HUES64 (cell line): ENCODE measurements around the gene HYCC1.
"Not testable (repeated sequence)": the region's sequence is repeated elsewhere in the genome, so short reads cannot be mapped to it uniquely, and the experiment has no call there.

Experiments used
- H3K27ac ChIP-seq: 2 replicates; pipeline ENCODE4 v1.7.0; 2013; ENCODE audit warnings: low read depth, low read length, inconsistent platforms
- H3K27me3 ChIP-seq: 2 replicates; pipeline ENCODE4 v1.6.1; 2013; ENCODE audit warnings: mild to moderate bottlenecking, low read length; ENCODE audit not compliant: insufficient read depth
- H3K36me3 ChIP-seq: 2 replicates; pipeline ENCODE4 v1.6.1; 2013; ENCODE audit warnings: mild to moderate bottlenecking, low read length; ENCODE audit not compliant: insufficient read depth
- H3K4me1 ChIP-seq: 2 replicates; pipeline ENCODE4 v1.6.1; 2013; ENCODE audit warnings: mild to moderate bottlenecking, low read length, moderate library complexity; ENCODE audit not compliant: insufficient read depth
- H3K4me3 ChIP-seq: 2 replicates; pipeline ENCODE4 v1.5.1; 2013; ENCODE audit warnings: mild to moderate bottlenecking, low read length, moderate library complexity
- H3K9ac ChIP-seq: 2 replicates; pipeline ENCODE4 v1.6.1; 2013; ENCODE audit warnings: mild to moderate bottlenecking, low read depth, low read length
- H3K9me3 ChIP-seq: 2 replicates; pipeline ENCODE4 v1.6.1; 2013; ENCODE audit warnings: low read depth, low read length; ENCODE audit not compliant: insufficient read depth
- WGBS: fragments of 150-250, 120-280 bp; methylation state at CpG from one replicate; pipeline ENCODE4 v1.1.7; 2013; ENCODE audit warnings: missing lambda C conversion rate; 5-methylcytosine and 5-hydroxymethylcytosine counted together

The HYCC1 gene

DNA sequence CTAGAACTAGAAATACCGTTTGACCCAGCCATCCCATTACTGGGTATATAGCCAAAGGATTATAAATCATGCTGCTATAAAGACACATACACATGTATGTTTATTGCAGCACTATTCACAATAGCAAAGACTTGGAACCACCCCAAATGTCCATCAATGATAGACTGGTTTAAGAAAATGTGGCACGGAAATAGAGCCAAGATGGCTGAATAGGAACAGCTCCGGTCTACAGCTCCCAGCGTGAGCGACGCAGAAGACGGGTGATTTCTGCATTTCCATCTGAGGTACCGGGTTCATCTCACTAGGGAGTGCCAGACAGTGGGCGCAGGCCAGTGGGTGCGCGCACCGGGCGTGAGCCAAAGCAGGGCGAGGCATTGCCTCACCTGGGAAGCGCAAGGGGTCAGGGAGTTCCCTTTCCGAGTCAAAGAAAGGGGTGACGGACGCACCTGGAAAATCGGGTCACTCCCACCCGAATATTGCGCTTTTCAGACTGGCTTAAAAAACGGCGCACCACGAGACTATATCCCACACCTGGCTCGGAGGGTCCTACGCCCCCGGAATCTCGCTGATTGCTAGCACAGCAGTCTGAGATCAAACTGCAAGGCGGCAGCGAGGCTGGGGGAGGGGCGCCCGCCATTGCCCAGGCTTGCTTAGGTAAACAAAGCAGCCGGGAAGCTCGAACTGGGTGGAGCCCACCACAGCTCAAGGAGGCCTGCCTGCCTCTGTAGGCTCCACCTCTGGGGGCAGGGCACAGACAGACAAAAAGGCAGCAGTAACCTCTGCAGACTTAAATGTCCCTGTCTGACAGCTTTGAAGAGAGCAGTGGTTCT is 21.8 kb upstream of the HYCC1 start:
- 70% methylated on average over 26 of the region's 34 CpGs for WGBS
- not testable (repeated sequence) for H3K36me3 ChIP-seq, H3K4me3 ChIP-seq, H3K4me1 ChIP-seq, H3K9me3 ChIP-seq, H3K27ac ChIP-seq, H3K9ac ChIP-seq, H3K27me3 ChIP-seq

DNA sequence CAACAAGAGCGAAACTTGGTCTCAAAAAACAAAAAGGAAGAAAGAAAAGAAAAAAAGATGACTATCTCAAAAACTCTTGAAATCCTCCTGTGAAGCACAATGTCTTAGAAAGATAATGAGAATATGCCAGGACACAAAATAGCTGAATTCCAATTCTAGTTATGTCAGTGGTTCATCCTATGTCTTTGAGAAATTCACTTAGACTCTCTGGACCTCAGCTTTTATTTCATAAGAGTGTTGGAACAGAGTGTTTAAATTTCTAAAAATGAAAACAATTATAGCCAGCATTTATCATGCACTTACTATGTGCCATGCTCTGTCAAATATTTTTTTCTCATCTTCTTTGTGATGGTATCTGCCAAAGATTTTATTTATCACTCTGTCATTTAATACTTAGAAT is 13.3 kb upstream of the HYCC1 start:
- H3K27me3 ChIP-seq: no peaks in the 10 kb centered on the region
- WGBS: 93% methylated on average over 1 of the region's 1 CpG
- H3K9me3 ChIP-seq: no peaks in the 10 kb centered on the region
- H3K4me3 ChIP-seq: no peak overlapping the region
- H3K9ac ChIP-seq: no peak overlapping the region
- H3K4me1 ChIP-seq: no peaks in the 10 kb centered on the region
- H3K27ac ChIP-seq: no peak overlapping the region
- H3K36me3 ChIP-seq: no peaks in the 10 kb centered on the region

DNA sequence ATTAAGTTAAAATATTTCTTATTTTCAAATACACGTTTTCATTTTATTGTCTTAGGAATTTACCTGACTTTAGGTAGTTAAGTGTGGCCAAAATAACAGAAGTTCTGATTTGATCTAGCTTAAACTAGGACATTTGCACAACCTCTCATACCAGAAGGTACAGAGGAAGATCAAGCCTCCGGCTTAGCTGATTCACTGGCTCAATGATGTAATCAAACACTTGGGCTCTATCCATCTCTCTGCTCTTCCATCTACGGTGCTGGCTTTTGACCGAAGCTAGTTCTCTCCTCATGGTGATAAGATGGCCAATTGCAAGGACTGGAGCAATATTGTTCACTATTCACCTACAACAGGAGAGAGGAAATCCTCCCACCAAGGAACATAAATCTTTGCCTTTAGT is 12.2 kb upstream of the HYCC1 start:
- WGBS: 95% methylated on average over 3 of the region's 4 CpGs
- no peak overlapping the region for H3K9ac ChIP-seq

DNA sequence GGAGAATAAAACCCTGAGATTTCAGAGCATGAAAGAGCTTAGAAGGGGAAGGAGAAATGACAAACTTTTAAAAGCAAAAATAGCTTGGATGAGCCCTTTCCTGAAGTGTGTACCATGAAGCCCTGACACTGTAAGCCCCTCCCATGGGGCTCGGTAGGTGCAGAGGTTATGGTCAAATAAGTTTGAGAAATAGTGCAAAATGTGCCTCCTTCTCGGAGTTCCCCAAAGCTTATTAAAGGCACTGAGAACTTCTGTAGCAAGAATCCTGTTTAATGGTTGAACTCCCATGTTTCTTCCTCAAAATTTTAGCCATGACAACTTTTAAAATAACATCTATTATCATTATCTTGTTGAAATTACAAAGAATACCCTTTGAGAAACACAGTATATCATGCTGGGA is 10.5 kb upstream of the HYCC1 start:
- Histone ChIP-seq H3K9ac (no peak overlapping the region), H3K4me1 (no peaks in the 10 kb centered on the region), H3K27ac (no peak overlapping the region), H3K9me3 (no peaks in the 10 kb centered on the region), H3K27me3 (no peaks in the 10 kb centered on the region), H3K4me3 (no peak overlapping the region), H3K36me3 (no peaks in the 10 kb centered on the region)
- WGBS: 88% methylated on average over 2 of the region's 2 CpGs

More for the DNA sequence above, 12.2 kb upstream of the HYCC1 start:
- Histone ChIP-seq H3K27me3 (no peaks in the 10 kb centered on the region), H3K9me3 (no peaks in the 10 kb centered on the region), H3K36me3 (no peaks in the 10 kb centered on the region), H3K4me1 (no peaks in the 10 kb centered on the region), H3K27ac (no peak overlapping the region), H3K4me3 (no peak overlapping the region)

DNA sequence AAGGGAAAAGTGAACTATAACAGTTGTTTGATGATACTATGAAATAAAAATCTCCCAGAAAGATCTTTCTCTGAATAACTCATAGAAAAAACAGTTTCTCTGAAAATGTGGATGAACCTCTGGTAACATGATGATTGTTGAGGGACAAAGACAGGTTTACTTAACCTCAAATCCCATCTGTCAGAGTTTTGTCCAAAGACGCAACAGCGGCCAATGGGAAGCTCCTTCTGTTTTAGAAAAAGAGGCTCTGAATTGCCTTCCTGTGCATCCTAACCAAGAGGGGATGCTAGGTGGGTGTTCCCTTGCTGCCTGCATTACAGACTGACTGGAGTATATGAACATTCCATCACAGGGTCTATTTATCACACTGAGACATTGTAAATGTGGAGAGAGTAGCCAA is 8.9 kb upstream of the HYCC1 start:
- Histone ChIP-seq H3K9me3 (no peaks in the 10 kb centered on the region), H3K4me1 (peaks cover 10% of the 10 kb centered on the region; the same call in 1 of the 2 replicates), H3K4me3 (no peak overlapping the region), H3K36me3 (no peaks in the 10 kb centered on the region), H3K9ac (no peak overlapping the region), H3K27me3 (no peaks in the 10 kb centered on the region), H3K27ac (no peak overlapping the region)
- 95% methylated on average over 2 of the region's 2 CpGs for WGBS

DNA sequence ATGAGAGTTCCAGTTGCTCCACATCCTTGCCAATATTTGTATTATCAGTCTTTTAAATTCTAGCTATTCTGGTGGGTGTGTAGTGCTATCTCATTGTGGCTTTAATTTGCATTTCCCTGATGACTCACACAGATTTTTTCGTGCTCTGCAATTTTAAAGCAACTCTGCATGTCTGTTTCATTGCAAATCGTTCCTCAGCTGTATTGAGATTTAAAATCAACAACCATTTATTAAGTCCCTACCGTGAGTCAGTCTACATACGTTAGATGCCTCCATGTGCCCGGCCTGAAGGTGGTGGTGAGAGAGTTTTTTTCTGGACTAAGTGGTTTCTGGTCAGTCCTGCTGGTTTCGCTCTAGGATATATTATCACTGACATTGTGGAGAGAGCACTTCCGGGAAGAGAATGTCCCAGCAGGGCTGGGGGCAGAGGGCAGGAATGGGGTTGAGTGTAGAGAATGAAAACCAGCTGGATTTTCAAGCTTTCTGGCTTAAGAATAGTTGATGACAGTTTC is 8.4 kb upstream of the HYCC1 start:
- no peak overlapping the region for H3K4me3 ChIP-seq
- H3K27ac ChIP-seq: no peak overlapping the region
- H3K4me1 ChIP-seq: peaks cover 10% of the 10 kb centered on the region; the same call in 1 of the 2 replicates
- 87% methylated on average over 7 of the region's 7 CpGs for WGBS
- no peaks in the 10 kb centered on the region for H3K9me3 ChIP-seq
- no peak overlapping the region for H3K9ac ChIP-seq
- no peaks in the 10 kb centered on the region for H3K36me3 ChIP-seq
- H3K27me3 ChIP-seq: no peaks in the 10 kb centered on the region

DNA sequence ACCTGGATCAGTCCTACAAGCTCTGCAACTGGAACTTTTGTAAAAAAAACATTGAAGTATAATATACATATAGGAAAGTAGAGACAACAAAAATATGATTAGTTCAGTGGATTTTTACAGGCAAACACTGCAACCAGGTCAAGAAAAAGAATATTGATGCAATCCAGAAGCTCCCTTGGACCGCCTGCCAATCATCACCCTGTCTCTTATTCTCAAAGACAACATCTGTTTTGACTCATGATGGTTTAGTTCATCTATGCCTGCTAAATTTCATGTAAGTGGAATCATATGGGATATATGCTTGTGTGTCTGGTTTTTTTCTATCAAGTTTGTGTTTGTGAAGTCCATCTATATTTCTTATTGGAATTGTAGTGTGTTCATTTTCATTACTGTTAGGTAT is 7.7 kb upstream of the HYCC1 start:
- Histone ChIP-seq H3K27me3 (no peaks in the 10 kb centered on the region), H3K4me1 (peaks cover 10% of the 10 kb centered on the region; the same call in 1 of the 2 replicates), H3K4me3 (no peak overlapping the region), H3K9me3 (no peaks in the 10 kb centered on the region), H3K36me3 (no peaks in the 10 kb centered on the region), H3K27ac (no peak overlapping the region), H3K9ac (no peak overlapping the region)
- WGBS: 93% methylated on average over 1 of the region's 1 CpG

DNA sequence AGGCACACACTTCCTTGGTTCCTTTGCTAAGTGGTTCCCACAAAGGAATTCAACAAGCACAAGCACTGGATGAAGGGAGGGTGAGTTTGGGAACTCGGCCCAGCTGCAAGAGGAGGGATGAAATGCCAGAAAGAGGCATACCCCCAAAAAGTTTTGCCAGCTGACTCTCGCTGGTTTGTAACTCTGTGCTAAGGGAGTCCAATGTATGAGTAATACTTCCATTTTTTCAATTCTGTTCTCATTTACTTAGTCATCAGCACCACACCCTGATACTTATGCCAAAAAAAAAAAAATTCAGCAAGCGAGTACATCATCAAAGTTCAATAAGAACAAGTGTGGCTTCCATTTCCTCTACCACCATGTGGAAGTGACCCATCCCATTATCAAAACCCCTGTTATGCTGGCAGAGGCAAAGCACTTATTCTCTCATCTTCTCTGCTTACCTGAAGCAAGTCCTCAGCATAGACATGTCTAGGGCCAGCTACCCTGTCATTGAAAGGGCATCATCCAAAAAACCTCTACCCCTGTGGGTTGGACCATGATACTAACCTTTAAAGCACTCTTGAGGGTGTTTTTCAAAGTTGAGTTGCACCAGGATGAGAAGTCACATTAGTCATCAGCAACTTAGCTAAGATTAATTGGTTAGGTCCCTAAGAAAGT is 6.9 kb upstream of the HYCC1 start:
- Histone ChIP-seq H3K27ac (no peak overlapping the region), H3K9ac (no peak overlapping the region), H3K27me3 (no peaks in the 10 kb centered on the region), H3K9me3 (no peaks in the 10 kb centered on the region), H3K4me1 (peaks cover 10% of the 10 kb centered on the region; the same call in 1 of the 2 replicates), H3K36me3 (no peaks in the 10 kb centered on the region), H3K4me3 (no peak overlapping the region)
- WGBS: 95% methylated on average over 3 of the region's 3 CpGs

DNA sequence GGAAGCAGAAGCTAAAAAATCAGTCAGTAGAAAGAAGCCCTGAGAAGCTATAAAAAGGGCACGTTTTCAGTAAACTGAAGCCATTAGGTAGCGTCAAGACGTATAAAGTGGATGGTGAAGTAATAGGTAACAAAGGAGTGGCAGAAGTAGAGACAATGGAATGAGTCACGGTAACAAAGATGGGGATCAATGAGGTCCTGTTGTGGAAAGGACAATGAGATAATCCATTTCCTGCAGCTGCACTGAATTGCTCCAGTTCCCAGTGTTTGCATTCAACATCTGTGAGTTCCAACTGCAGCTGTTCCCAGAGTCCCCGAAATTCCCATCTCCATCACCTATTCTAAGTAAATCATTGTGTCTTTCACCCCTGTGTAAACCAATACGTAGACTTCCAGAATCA is 4.8 kb upstream of the HYCC1 start:
- Histone ChIP-seq H3K9ac (no peak overlapping the region), H3K27ac (peak overlapping the region; percentile 42; the same call in 1 of the 2 replicates), H3K4me3 (no peak overlapping the region), H3K4me1 (peaks cover 19% of the 10 kb centered on the region), H3K27me3 (no peaks in the 10 kb centered on the region), H3K36me3 (no peaks in the 10 kb centered on the region), H3K9me3 (no peaks in the 10 kb centered on the region)
- WGBS: 63% methylated on average over 6 of the region's 6 CpGs

DNA sequence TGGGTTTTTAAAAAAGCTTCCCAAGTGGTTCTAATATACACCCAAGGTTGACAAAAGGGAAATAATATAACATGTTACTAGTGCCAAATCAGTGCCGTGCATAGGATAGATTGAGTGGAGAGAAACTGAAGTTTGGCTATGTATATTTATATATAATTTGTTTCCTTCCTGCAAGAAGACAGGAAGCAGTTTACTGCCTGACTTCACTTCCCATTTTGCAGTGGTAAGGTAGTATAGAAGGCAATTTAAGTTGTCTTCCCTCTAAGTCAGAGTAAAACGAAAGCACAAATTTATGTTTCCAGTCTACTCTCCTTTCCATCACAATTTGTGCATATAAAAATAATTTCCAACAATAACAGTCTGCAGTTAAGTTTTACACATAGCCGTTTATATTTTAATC is 3.4 kb upstream of the HYCC1 start:
- 70% methylated on average over 2 of the region's 3 CpGs for WGBS
- peaks cover 25% of the 10 kb centered on the region for H3K4me1 ChIP-seq
- no peak overlapping the region for H3K4me3 ChIP-seq

More for the DNA sequence above, 3.4 kb upstream of the HYCC1 start:
- no peaks in the 10 kb centered on the region for H3K9me3 ChIP-seq
- no peaks in the 10 kb centered on the region for H3K36me3 ChIP-seq
- no peak overlapping the region for H3K27ac ChIP-seq
- H3K27me3 ChIP-seq: no peaks in the 10 kb centered on the region
- no peak overlapping the region for H3K9ac ChIP-seq
